Sigmoid colon (tissue), 7 donors: ENCODE results near the gene AKR1B1. TPM values are rescaled to one million over a fixed set of nuclear protein-coding genes. Genes with fewer than 3 reads are reported as not detected.

Source experiments
- DNase-seq: peaks from one replicate; pipeline ENCODE4 v3.0.0-alpha.2; 2019
- H3K27ac ChIP-seq, 4 donors: fragments of 200-600 bp; sonication (generic); one replicate each; pipeline ENCODE4 v1.5.1; 2016 to 2019; ENCODE audit warnings: mild to moderate bottlenecking in 1 of 4
- H3K27me3 ChIP-seq, 3 donors: fragments of 200-600 bp; sonication (generic); one replicate each; pipeline ENCODE4 v1.5.1; 2019; ENCODE audit warnings: mild to moderate bottlenecking in 1 of 3
- H3K36me3 ChIP-seq, 4 donors: fragments of 200-600 bp; sonication (generic); one replicate each; pipeline ENCODE4 v1.5.1; 2016 to 2019
- H3K4me1 ChIP-seq, 4 donors: fragments of 200-600 bp; sonication (generic); one replicate each; pipeline ENCODE4 v1.5.1; 2017 to 2019
- H3K4me3 ChIP-seq, 4 donors: fragments of 200-600 bp; sonication (generic); one replicate each; pipeline ENCODE4 v1.5.1; 2017 to 2019; ENCODE audit warnings: mild to moderate bottlenecking in 2 of 4, moderate library complexity in 1 of 4
- H3K9me3 ChIP-seq, 4 donors: fragments of 200-600 bp in 3 of 4; sonication (generic) in 3 of 4; one replicate each; pipeline versions ENCODE4 v1.5.1 to v1.6.1; 2013 to 2019
- EP300 ChIP-seq, 4 donors: sonication (generic); formaldehyde crosslinking; IDR thresholded peaks; one replicate each; pipeline ENCODE4 v1.6.1; 2017; ENCODE audit warnings: antibody characterized with exemption in 4 of 4
- POLR2A ChIP-seq, 2 donors: fragments of 450-650 bp; IDR thresholded peaks; one replicate each; pipeline ENCODE4 v1.6.1; 2016; ENCODE audit warnings: antibody characterized with exemption in 2 of 2, mild to moderate bottlenecking in 2 of 2, moderate library complexity in 2 of 2
- POLR2AphosphoS5 ChIP-seq, 4 donors: sonication (generic); formaldehyde crosslinking; IDR thresholded peaks; one replicate each; pipeline ENCODE4 v1.6.1; 2017; ENCODE audit warnings: antibody characterized with exemption in 4 of 4
- WGBS, 2 donors: extraction: QIAGEN DNeasy Blood & Tissue Kit; methylation state at CpG; one replicate each; pipeline ENCODE4 v1.1.7; 2013; 5-methylcytosine and 5-hydroxymethylcytosine counted together
- intact Hi-C: fragments of 100-400 bp; cut with DNase I; formaldehyde crosslinking; loops from one replicate; pipeline ENCODE4 v1.15.1; 2023
- polyA plus RNA-seq, 3 donors: library from polyadenylated mRNA; stranded (reverse); fragments of 200-250 nt; gene quantifications; one replicate each; pipeline ENCODE4 v1.2.3, GENCODE V29; 2013
- total RNA-seq, 4 donors: library from RNA; depleted of rRNA; stranded (reverse); fragments of >200 nt; gene quantifications; one replicate each; pipeline ENCODE4 v1.1.0, GENCODE V29; 2016
- TF ChIP-seq, protein P1 (sequence below), 4 experiments: fragments of 450-650 bp in 3 of 4; fragments of 200-600 bp in 1 of 4; IDR thresholded peaks; one replicate each; pipeline ENCODE4 v1.5.1; 2016 to 2019; ENCODE audit warnings: antibody characterized with exemption in 4 of 4, mild to moderate bottlenecking in 3 of 4, moderate library complexity in 2 of 4
- donor health status: healthy with polysubstance abuse.
- donor health status: Bipolar disorder and iron deficiency.
- donor health status: healthy.

The AKR1B1 gene
- total and polyA plus RNA-seq, 7 donors = 35.8 to 59.2 (median 46.7) TPM

DNA sequence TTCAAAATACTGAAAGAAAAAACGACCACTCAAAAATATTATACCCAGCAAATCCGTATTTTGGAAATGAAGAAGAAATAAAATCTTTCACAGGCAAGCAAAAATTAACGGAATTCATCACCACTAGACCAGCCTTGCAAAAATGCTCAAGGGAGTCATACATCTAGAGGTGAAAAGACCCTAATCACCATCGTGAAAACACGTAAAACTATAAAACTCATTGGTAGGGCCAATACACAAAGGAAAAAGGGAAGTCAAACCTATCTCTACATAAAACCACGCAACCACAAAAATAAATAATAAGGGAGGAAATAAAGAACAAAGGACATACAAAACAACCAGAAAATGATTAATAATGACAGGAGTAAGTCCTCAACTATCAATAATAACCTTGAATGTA is 6.6 kb upstream of the AKR1B1 start:
- H3K9me3 ChIP-seq = peaks cover 0 to 9% (median 3%) of the 10 kb centered on the region in 4 donors
- TF ChIP-seq, protein P1, sequence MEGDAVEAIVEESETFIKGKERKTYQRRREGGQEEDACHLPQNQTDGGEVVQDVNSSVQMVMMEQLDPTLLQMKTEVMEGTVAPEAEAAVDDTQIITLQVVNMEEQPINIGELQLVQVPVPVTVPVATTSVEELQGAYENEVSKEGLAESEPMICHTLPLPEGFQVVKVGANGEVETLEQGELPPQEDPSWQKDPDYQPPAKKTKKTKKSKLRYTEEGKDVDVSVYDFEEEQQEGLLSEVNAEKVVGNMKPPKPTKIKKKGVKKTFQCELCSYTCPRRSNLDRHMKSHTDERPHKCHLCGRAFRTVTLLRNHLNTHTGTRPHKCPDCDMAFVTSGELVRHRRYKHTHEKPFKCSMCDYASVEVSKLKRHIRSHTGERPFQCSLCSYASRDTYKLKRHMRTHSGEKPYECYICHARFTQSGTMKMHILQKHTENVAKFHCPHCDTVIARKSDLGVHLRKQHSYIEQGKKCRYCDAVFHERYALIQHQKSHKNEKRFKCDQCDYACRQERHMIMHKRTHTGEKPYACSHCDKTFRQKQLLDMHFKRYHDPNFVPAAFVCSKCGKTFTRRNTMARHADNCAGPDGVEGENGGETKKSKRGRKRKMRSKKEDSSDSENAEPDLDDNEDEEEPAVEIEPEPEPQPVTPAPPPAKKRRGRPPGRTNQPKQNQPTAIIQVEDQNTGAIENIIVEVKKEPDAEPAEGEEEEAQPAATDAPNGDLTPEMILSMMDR (IDR thresholded peaks at IDR 0.05) = no peak
- no peak for TF ChIP-seq EP300 (IDR thresholded peaks at IDR 0.05)
- TF ChIP-seq POLR2AphosphoS5 (IDR thresholded peaks at IDR 0.05) = no peak
- no peak for TF ChIP-seq POLR2A (IDR thresholded peaks at IDR 0.05)
- H3K4me1 ChIP-seq = no peaks in the 10 kb centered on the region
- no peaks in the 10 kb centered on the region for H3K27me3 ChIP-seq
- intact Hi-C loops = no loop called here
- WGBS, 2 donors = 80 to 85% methylated on average over 6 of the region's 6 CpGs
- H3K36me3 ChIP-seq = no peaks in the 10 kb centered on the region
- H3K27ac ChIP-seq = no peak overlapping the region
- no peak for DNase-seq
- no peak overlapping the region for H3K4me3 ChIP-seq

DNA sequence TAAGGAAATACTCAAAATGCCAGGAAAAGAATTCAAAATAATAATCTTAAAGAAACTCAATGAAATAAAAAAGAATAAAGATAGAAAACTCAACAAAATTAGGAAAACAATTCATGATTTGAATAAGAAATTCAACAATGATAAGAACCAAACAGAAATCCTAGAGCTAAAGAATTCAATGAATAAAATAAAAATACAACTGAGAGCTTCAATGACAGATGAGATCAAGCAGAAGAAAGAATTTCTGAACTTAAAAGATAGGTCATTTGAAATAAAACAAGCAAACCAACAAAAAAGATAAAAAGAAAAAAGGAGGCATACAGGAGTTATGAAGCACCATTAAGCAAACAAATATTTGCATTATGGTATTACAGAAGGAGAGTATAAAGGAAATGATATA is 5.6 kb upstream of the AKR1B1 start:
- intact Hi-C loops = no loop called here
- no peak for DNase-seq
- TF ChIP-seq POLR2AphosphoS5 (IDR thresholded peaks at IDR 0.05) (no peak), EP300 (IDR thresholded peaks at IDR 0.05) (no peak), POLR2A (IDR thresholded peaks at IDR 0.05) (no peak)
- TF ChIP-seq, protein P1 (IDR thresholded peaks at IDR 0.05) = no peak

DNA sequence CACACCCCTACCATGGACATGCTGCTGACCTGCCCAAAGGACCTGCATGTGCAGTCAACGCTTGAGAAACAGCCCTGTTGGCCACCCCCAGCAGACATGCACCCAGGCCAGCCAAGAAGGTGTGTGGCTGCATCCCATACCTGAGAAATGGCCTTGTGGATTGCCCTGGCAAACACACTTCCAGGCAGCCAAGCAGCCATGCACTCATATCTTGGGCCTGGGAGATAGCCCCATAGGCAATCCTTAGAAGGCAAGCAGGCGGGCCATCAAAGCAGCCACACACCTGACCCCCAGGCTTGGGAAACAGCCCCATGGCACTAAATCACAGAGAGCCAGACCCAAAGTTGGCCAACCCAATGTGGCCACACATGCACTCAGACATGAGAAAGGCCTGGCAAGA is 4.9 kb upstream of the AKR1B1 start:
- TF ChIP-seq, protein P1 (IDR thresholded peaks at IDR 0.05) = no peak
- TF ChIP-seq POLR2AphosphoS5 (IDR thresholded peaks at IDR 0.05) = no peak
- TF ChIP-seq POLR2A (IDR thresholded peaks at IDR 0.05) = no peak
- no peak for TF ChIP-seq EP300 (IDR thresholded peaks at IDR 0.05)
- H3K27ac ChIP-seq = no peak overlapping the region
- no peak for DNase-seq
- 96 to 98% methylated on average over 2 of the region's 2 CpGs for WGBS, 2 donors
- H3K9me3 ChIP-seq = peaks cover 0 to 9% (median 3%) of the 10 kb centered on the region in 4 donors
- no peak overlapping the region for H3K4me3 ChIP-seq
- H3K36me3 ChIP-seq = no peaks in the 10 kb centered on the region
- intact Hi-C loops = no loop called here
- H3K27me3 ChIP-seq = no peaks in the 10 kb centered on the region
- H3K4me1 ChIP-seq = peaks cover 0 to 8% (median 6%) of the 10 kb centered on the region in 4 donors

More for the DNA sequence above, 5.6 kb upstream of the AKR1B1 start:
- H3K4me1 ChIP-seq = peaks cover 0 to 6% (median 2%) of the 10 kb centered on the region in 4 donors
- no peak overlapping the region for H3K27ac ChIP-seq
- H3K9me3 ChIP-seq = peaks cover 0 to 9% (median 3%) of the 10 kb centered on the region in 4 donors
- H3K4me3 ChIP-seq = no peak overlapping the region
- no peaks in the 10 kb centered on the region for H3K27me3 ChIP-seq
- no peaks in the 10 kb centered on the region for H3K36me3 ChIP-seq

DNA sequence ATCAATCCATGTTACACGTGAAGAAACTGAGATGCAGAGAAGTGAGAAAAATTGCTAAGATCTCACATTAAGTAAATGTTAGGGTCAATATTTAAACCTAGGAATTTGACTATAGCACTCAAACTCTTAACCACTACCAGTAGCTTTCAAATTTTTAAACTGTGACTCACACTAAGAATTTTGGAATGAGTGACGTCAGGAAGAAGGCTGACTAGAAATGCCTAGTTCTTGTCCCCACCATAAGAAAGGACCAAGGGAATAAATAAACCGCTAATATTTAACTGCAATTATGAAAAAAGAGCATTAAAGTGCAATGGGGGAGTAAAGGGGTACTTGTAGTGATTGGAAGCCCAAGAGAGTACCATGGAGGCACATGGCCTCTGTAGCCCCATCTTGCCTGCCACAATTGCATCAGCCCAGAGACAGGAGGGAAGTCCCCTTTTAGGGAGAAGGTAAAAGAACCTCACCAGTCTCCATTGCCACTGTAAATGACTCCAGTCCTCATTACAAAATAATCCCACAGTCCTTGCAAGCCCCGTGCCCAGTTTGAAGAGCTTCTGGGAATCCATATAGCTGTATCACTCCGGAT is 3.5 kb upstream of the AKR1B1 start:
- DNase-seq = no peak
- intact Hi-C loops = no loop called here
- TF ChIP-seq, protein P1 (IDR thresholded peaks at IDR 0.05) = no peak
- no peak for TF ChIP-seq POLR2AphosphoS5 (IDR thresholded peaks at IDR 0.05)
- no peak for TF ChIP-seq EP300 (IDR thresholded peaks at IDR 0.05)
- TF ChIP-seq POLR2A (IDR thresholded peaks at IDR 0.05) = no peak
- no peaks in the 10 kb centered on the region for H3K27me3 ChIP-seq
- H3K27ac ChIP-seq = no peak overlapping the region
- H3K4me3 ChIP-seq = no peak overlapping the region
- peaks cover 0 to 9% (median 3%) of the 10 kb centered on the region in 4 donors for H3K9me3 ChIP-seq
- peaks cover 0 to 15% (median 13%) of the 10 kb centered on the region in 4 donors for H3K4me1 ChIP-seq
- no peaks in the 10 kb centered on the region for H3K36me3 ChIP-seq
- WGBS, 2 donors = 88 to 91% methylated on average over 5 of the region's 5 CpGs

DNA sequence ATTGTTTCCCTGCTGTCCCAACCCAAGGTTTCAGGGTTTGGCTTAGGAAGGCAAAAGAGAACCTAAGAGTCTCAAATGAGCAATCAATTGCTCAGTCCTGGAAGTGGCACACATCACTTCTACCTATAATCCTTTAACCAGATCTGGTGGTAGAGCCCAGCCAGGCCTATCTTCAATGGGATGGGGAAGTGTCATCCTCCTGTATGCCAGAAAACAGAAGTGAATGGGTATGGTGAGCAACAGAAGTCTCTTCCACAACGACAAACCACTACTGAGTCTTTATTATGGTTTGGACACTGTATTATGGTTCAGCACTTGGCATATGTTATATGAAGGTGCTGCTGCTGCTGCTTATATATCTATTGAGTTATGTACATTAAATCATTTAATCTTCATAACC is 3.0 kb upstream of the AKR1B1 start:
- Histone ChIP-seq H3K4me1 (peaks cover 0 to 17% (median 15%) of the 10 kb centered on the region in 4 donors), H3K4me3 (no peak overlapping the region), H3K9me3 (peaks cover 0 to 9% (median 3%) of the 10 kb centered on the region in 4 donors), H3K27ac (no peak overlapping the region), H3K36me3 (peaks cover 0 to under 1% (median 0%) of the 10 kb centered on the region in 4 donors), H3K27me3 (no peaks in the 10 kb centered on the region)
- intact Hi-C loops = no loop called here
- DNase-seq = no peak
- WGBS, 2 donors = 93 to 94% methylated on average over 1 of the region's 1 CpG
- TF ChIP-seq EP300 (IDR thresholded peaks at IDR 0.05) = no peak
- TF ChIP-seq POLR2AphosphoS5 (IDR thresholded peaks at IDR 0.05) = no peak
- no peak for TF ChIP-seq POLR2A (IDR thresholded peaks at IDR 0.05)
- TF ChIP-seq, protein P1 (IDR thresholded peaks at IDR 0.05) = no peak
